Non-pigmented ciliary epithelial cell (primary cell): ENCODE measurements around the gene TGFB2.
A peak's percentile ranks its signal among the peaks of the same experiment; 100 is the strongest.

Experiments used
- DNase-seq: peaks from one replicate; pipeline ENCODE4 v3.0.0-alpha.2; 2010; ENCODE audit warnings: low read depth

TGFB2 gene

DNA sequence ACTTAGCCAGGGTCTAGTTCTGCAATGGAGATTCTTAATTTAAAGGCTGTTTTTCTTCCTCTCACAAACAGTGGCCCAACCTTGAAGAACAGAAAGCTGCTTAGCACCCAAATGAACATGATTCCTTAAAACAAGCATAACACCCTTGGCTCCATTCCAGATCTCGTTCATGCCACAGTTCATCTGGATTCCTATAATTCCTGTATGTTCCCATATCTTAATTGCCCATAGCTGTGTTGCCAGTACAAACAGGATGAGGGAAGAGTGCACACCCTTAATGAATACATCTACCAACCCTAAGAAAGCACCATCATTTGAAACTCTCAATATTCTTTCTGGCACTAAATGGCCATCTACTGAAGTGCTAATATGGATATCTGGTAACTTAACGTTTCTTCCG is 45.5 kb downstream of the TGFB2 start:
- DNase-seq: no peak

DNA sequence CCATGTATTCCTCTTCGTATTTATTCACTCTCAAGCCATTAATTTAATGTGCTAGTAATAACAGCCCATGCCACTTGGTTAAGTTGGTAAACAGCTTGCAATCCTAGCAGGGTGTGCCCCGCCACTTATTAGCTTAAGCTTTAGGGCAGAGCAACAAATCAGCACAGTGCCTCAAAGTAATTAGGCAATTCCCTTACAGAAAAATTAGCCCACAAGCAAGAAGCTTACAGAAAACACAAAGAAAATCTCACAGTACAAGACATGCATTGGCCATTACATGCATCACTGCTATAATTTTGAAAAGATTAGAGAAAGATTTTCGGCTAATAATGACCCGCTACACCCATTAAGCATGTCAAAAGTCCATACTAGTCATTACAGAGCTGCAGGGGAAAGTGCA is 47.6 kb downstream of the TGFB2 start:
- DNase-seq: no peak

DNA sequence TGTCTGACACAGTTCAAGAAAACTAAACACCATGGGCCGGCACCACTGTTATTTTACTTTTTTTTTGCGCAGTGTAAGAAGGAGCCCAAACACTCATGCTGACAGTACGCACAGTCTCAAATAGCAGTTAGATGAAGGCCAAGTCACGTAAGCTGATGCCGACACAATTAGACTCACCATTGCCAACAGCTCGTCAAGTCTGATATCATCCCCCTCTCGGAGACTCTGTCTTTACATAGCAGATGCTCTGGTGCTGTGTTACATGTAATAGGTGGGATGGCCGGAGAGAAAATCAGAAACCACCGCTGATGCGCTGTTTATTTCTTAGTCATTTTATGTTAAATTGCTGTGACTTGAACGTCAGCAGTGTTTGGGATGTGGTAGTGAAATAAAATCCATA is 49.3 kb downstream of the TGFB2 start:
- no peak for DNase-seq

DNA sequence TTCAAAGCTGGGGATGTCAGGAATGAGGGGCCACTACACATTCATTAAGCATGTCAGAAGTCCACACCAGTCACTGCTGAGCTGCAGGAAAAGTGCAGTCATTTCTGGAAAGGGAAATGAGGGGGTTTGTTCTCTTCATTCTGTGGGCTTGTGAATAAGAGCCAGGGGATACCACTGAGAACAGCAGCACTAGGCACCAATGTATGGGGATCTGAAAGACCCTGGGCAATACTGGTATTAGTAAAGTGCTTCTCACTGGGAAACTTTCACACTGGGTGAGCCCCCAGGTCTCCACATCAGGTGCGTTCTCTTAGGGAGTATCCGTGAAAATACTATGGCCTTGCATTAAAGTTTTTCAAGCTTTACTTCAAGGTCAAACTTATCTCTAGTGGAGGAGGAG is 49.9 kb downstream of the TGFB2 start:
- DNase-seq: no peak

DNA sequence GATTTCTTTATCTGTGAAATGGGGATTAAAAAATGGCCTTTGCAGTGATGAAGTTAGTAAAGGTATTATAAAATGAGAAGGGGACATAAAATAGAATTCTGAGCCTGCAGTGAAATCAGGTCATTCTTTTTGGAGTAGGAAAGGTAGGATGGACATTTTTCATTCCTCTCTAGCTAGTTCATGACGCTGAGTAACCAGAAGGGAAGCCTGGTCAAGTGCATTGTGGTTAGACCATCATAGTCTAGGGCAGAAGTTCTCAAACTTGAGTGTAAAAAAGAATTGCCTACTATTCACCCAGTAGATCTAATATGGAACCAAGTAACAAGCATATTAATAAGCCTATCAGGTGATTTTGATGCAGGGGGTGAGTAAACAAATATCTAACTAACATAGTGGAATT is 50.8 kb downstream of the TGFB2 start:
- DNase-seq: no peak

DNA sequence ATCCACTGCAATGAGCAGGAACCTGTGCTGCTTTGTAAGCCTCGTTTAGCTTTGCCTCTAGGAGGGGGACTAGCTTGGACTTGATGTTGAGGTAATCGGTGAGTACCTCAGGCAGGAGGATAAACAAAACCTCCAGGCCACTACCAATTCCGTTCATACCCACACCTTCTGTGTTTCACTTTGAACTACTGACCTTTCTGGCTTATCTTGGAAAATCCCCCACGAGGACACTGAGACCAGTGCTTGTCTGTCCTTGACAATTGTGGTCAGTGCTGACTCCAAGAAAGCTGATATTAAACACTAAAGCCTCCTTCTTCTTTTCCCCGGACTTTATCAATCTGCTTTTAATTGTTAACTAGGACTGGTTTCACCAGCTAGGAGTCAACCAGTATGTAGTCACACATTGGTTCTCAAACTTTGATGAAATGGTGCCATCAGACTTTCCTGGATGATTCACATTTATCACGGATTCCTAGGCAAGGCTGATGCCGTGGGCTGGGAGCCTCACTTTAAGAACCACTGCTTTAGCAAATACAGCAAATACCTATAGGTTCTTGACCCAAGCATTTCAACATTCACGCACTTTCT is 52.7 kb downstream of the TGFB2 start:
- no peak for DNase-seq

DNA sequence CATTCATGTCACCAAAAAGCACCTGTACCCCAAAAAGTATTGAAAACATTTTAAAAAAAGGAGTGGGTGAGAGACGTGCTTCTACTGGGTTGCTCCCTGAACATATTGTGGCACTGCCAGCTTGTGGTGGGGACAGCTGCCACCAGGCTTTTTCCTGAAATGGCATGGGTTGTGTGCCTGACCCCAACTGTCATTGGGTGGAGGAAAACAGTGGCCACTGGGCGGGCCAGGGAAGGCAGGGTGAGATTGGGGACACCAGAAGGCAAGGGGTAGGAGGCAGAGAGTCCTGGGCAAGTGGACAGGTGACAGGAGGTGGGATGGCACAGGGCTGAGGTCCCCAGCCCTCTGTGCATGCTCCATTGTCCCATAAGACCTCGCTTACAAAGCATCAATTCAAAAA is 55.5 kb downstream of the TGFB2 start:
- DNase-seq: no peak

DNA sequence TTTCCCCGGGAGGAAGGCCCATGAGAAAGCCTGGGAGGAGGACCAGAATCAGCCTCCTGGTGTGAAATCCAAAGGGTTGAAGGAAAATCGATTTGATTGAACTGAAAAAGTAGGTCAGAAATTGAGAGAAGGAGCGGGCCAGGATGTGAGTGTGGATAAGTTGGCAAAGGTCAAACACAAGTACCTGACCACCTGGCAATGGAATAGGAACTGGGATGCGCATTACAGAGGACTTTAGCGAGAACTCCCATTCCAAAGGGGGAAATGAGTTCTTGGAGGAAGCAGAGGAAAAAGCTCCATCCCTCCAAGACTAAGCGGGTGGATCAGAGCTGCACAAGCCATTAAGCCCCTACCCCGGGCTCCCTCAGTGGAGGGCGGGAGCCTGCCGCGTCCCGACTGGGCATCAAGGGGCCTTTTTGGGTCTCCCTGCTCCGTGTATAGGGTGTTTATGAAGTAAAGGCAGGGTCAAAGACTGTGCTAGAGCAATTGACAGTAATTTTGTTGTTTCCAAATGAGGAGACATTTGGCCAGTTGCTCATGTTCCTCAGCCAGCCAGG is 56.4 kb downstream of the TGFB2 start:
- no peak for DNase-seq

DNA sequence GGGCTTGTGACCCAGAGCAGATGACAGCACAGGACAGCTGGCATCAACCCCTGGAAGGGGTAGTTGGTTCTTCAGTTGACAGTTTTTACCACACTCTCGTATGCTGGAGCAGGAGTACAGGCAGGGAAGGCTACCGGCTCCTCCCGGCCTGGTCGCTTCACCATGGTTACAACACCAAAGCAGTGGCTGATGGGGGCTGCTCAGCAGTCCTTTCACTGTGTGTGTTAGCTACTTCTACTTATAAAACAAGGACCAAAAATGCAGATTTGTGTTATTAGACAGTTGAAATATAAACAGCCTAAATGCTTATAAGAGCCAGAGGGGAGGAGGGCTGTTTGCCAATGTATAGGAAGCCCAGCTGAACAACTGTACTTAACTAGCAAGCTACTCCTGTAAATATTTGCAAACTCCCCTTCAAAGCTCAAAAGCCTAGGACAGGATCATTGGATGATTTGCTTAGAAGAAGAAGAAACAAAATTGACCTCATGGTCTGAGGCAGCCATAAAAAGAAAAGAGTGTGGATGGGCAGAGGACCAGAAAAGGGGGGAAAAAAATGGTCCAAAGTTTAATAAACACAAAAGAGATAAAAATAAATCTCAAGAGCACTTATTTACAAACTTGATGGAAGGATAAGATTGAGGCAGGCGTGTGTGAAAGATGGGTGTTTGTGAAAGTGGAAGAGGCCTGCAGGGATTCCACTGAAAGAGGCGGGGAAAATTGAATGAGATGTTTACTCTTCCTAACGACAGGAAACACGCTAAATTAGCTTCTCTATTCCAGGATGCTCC is 57.1 kb downstream of the TGFB2 start:
- no peak for DNase-seq

DNA sequence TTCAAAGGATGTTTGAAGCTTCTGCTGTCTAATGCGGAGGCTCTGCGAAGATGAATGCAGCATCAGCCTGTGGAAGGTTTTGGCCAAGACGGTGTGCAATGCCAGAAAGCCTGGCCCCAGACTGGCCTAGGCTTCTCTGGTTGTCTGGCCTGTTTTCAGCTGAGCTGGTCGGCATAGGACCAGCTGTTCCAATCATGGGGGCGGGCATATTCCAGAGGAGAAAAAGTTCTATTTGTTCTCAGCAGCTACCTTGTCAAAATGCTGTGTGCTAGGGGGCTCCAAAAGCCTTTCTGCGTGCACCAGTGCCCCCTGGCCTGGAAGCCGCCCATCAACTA is 57.6 kb downstream of the TGFB2 start:
- DNase-seq: no peak

DNA sequence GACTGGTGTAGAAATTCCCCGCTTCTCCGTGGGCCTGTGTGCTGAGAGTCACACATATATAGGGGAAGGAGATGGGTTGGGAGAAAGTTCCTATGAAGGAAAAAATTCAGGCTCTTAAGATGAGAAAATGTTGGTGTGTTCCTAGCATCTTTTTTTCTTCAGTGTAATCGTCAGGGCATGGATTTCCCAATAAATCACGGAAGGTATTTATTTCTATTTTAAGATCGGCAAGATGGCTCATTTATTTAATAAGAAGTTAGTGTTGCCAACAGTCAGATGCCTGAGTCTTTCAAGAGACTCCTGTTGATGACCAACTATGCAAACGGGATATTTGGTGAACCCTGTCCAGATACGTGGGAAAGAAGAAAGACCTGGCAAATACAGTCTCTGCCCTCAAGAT is 58.2 kb downstream of the TGFB2 start:
- no peak for DNase-seq

DNA sequence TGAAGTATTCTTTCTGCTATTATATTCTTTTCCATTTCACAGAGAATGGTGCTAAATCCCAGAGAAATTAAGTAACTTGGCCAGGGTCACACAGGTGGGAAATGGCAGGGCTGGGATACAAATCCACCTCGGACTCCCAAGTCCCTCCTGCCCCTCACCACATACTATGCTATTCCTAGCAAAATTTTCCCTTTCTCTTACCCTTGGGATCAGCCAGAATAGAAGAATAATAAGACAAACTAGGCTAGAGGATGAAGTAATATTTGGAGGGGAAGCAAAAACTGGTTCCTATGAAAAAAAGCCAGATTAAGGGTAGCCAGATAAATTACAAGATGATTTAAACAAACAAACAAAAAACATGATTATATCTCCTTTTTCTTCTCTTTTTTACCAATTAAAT is 62.5 kb downstream of the TGFB2 start:
- DNase-seq: no peak

DNA sequence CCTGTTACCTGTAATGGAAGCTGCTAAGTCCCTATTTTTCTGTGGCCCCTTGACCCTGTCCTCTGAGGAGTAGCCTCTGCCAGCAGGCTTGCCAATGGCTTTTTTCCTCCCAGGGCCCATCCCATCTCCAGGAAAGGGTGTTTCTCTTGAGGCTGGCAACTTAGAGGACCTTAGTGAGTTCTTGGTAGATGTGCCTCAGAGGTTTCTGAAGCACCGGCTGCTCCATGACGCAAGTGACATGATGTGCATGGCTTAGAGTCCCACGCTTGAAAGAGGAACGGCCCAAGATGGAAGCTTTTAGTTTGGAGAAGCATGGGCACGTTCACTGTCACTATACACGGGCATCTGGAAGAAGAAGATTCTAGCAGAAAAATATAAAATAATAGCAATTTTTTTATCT is 63.0 kb downstream of the TGFB2 start:
- DNase-seq: no peak

DNA sequence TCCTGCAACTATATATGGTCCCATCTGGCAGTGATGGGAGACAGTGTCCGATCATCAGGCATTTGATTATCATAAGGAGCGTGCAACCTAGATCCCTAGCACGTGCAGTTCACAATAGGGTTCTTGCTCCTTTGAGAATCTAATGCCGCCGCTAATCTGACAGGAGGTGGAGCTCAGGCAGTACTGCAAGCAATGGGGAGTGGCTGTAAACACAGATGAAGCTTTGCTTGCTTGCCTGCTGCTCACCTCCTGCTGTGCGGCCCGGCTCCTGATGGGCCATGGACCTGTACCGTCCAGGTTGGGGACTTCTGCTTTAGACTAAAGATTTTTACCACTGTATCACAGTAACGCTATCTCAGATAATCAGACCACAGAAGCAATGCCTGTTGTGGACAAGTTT is 63.8 kb downstream of the TGFB2 start:
- DNase-seq: no peak

DNA sequence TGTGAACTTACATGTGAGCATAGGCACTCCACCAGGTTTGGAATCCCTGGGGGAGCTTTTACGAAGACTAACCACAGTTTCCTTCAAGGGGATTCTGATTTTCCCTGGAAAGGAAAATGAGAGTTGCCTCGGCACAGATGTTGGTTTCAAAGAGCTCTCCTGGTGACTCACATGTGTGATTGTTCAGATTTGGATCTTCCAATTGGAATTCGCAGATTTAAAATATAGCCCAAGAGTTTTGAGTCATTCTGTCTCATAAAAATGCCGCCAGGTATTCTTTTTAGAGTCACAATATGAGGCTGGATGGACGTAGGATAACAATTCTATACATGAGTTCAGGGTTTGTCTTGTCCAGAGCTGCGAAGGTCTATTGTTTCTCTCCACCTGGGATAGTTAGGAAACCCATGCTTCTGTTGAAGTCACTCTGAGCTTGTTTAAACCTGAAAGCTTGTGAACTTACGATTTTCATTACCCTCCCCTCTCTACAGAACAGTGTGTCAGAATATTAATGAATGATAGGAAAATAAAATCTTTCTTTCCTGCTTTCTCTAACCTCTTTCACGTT is 64.9 kb downstream of the TGFB2 start:
- no peak for DNase-seq

DNA sequence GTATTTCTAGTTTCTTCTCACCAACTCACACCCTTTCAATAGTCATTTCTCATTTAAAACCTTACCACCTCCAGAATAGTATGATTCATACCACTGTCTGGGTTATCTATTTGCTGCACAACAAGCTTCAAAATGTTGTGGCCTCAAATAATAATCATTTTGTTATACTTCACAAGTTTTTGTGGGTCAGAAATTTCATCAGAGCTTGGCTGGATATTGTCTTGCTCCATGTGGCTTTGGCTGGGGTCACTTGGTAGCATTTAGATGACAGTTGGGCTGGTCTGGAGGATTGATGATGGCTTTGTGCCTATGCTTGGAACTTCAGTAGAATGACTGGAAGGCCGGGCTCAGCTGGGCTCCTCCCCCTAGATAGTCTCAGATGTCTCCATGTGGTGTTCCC is 66.0 kb downstream of the TGFB2 start:
- no peak for DNase-seq

DNA sequence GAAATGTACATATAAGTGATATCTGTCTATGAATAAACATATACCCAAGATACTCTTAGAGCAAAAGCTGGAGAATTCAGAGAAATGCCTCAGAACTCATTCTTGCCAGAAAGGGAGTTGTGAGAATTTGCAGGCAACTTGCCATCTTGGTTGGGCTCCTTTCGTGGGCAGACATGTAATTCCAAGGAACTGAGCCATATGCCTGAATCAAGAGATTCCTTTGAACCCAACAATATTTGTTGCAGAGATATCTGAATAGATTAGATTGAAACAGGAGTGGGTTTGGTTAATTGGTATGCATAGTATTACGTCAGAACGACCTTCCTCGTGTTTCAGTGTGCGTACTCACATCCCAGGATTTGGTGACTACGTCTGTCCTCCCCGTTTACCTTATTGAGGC is 67.0 kb downstream of the TGFB2 start:
- peak; percentile 66 for DNase-seq

DNA sequence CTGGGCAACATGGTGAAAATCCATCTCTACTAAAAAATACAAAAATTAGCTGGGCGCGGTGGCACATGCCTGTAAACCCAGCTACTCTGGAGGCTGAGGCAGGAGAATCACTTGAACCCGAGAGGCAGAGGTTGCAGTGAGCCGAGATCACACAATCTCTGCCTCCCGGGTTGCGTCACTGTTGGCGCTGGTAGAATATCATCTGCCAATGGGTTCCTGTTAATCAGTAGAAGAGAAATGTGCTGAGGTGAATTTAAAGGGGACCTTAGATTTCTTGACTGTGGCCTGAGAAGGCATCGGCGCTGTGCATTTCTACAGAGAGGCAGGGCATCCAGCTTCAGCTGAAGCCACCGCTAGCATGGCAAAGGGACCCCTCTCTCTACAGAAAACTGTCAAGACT is 68.0 kb downstream of the TGFB2 start:
- no peak for DNase-seq

DNA sequence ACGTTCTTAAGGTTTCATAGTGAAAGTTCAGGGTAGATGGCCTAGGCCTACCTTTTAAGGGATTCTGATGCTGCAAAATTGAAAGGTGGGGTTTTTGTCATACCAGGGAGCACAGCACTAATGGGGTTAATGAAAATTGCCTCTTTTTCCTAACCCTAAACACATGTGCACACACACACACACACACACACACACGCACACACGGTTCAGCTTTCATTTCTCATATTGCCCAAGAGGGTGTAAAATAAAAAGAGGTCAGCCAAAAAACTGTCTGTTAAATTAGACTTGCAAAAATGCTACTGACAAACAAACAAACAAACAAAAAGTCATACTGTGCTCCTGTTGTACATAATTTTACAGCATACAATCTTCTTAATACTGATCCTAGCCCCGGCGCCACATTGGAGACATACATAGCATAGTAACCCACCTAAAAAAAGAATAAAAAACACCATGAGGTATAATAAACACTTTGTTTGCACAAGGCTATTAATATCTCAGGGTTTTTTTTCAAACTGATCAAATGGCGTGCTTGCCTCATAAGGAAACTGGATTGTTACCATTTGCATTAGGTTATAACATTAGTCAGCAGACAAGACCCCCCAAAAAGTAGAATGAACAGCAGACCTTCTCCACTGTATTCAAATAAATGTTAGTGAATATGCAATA is 69.1 kb downstream of the TGFB2 start:
- no peak for DNase-seq

DNA sequence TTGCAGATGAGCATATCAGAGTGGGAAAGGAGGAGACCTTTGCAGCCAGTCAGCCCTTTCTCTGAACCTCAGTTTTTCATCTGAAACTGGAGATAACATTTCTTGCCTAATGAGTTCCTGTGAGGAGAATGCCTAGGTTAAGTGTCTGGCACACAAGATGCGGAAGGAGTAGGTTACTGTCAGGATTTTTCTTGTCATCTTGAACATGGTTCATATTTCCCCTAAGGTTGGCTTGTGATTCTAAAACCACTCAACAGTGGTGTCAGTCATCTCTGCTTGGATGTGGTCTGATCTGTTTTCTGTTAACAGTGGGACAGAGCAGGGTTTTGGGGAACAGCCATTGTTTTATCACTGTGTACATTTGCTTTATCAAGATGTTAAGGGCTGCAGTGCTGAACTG is 70.6 kb downstream of the TGFB2 start:
- DNase-seq: no peak

DNA sequence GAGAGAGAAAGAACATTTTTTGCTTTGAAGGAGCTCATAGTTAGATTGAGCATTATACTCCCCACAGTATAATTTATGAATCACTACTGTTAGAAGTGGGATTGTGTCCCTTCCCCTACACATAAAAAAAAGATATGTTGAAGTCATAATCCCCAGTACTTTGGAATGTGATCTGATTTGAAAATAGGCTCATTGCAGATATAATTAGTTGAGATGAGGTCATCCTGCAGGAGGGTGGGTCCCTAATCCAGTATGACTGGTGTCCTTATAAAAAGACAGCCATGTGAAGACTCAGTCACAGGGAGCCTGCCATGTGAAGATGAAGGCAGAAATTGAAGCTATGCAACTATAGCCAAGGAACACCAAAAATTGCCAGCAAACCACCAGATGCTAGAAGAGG is 76.4 kb downstream of the TGFB2 start:
- DNase-seq: no peak

DNA sequence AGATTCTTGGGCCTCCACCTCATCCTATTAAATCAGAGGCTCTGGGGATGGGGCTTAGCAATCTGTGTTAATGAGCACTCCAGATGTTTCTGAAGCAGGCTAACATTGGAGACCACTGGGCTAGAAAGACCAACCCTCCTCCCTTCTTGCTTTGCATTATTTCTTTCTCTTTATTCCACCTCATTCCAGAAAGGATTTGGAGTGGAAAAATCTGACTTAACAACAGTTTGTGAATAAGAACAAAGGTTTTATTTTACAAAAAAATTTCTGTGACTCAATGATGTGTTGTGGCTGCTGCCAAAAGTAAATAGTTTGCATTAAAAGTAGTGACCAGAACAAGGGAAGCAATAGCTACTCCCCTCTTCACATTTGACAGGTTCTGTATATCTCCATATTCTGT is 79.4 kb downstream of the TGFB2 start:
- DNase-seq: no peak
